KMS-11 (cell line): ENCODE data around the gene SSBP1.

Source experiments
- H2AFZ ChIP-seq: fragments of 200-600 bp; sonication (generic); 2 replicates; pipeline ENCODE4 v1.6.1; 2016; ENCODE audit warnings: antibody characterized with exemption, mixed run types, low read depth
- H3K27ac ChIP-seq: fragments of 200-600 bp; sonication (generic); 2 replicates; pipeline ENCODE4 v1.6.1; 2016; ENCODE audit warnings: mild to moderate bottlenecking, mixed run types
- H3K27me3 ChIP-seq: fragments of 200-600 bp; sonication (generic); 2 replicates; pipeline ENCODE4 v1.6.1; 2017; ENCODE audit warnings: mild to moderate bottlenecking, low read depth, mixed run types, moderate library complexity; ENCODE audit not compliant: insufficient read depth
- H3K36me3 ChIP-seq: fragments of 200-600 bp; sonication (generic); 2 replicates; pipeline ENCODE4 v1.6.1; 2017; ENCODE audit warnings: mild to moderate bottlenecking, mixed run types; ENCODE audit not compliant: insufficient read depth
- H3K4me1 ChIP-seq: fragments of 200-600 bp; sonication (generic); 2 replicates; pipeline ENCODE4 v1.6.1; 2016; ENCODE audit warnings: mild to moderate bottlenecking, low read depth, mixed run types; ENCODE audit not compliant: poor library complexity, severe bottlenecking
- H3K4me2 ChIP-seq: fragments of 200-600 bp; sonication (generic); 2 replicates; pipeline ENCODE4 v1.7.0; 2016; ENCODE audit warnings: mild to moderate bottlenecking, mixed run types
- H3K4me3 ChIP-seq: fragments of 200-600 bp; sonication (generic); IDR thresholded peaks from 2 replicates; pipeline ENCODE4 v1.6.1; 2017; ENCODE audit warnings: low read depth, low read length, mixed read lengths; ENCODE audit not compliant: insufficient read depth
- H3K79me2 ChIP-seq: fragments of 200-600 bp; sonication (generic); 2 replicates; pipeline ENCODE4 v1.6.1; 2016; ENCODE audit warnings: low read depth, mixed run types; ENCODE audit not compliant: insufficient read depth
- H3K9ac ChIP-seq: fragments of 200-600 bp; sonication (generic); 2 replicates; pipeline ENCODE4 v1.6.1; 2016; ENCODE audit warnings: mild to moderate bottlenecking, mixed run types
- H4K20me1 ChIP-seq: fragments of 200-600 bp; sonication (generic); 2 replicates; pipeline ENCODE4 v1.6.1; 2016; ENCODE audit warnings: mild to moderate bottlenecking, mixed run types; ENCODE audit not compliant: insufficient read depth
- TF ChIP-seq, protein P1 (sequence below): fragments of 200-600 bp; sonication (generic); conservative IDR thresholded peaks from 2 replicates; pipeline ENCODE4 v1.6.1; 2017; ENCODE audit warnings: low read depth, mild to moderate bottlenecking, antibody characterized with exemption, low read length, moderate library complexity, mixed read lengths

SSBP1 gene

DNA sequence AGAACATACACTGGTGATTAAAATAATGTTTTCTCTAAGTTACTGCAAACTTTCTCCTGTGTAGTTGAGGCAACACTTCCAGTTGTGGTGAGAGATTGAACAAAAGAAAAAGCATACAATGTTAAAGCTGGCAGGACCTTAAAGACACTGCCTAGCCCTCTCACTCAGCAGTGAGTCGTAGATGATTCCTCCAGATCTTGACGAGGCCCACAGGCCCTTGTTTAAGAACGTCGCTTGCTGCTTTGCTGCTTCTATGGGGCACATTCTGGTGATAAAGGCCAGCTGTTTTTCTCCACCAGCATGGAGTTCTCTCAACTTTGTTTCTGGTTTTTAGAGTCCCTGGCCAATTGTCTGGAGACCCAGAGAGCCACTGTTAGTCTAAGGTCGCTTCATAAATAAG lies 33.4 kb upstream of the SSBP1 start:
- no peak overlapping the region for H2AFZ ChIP-seq
- TF ChIP-seq, protein P1, sequence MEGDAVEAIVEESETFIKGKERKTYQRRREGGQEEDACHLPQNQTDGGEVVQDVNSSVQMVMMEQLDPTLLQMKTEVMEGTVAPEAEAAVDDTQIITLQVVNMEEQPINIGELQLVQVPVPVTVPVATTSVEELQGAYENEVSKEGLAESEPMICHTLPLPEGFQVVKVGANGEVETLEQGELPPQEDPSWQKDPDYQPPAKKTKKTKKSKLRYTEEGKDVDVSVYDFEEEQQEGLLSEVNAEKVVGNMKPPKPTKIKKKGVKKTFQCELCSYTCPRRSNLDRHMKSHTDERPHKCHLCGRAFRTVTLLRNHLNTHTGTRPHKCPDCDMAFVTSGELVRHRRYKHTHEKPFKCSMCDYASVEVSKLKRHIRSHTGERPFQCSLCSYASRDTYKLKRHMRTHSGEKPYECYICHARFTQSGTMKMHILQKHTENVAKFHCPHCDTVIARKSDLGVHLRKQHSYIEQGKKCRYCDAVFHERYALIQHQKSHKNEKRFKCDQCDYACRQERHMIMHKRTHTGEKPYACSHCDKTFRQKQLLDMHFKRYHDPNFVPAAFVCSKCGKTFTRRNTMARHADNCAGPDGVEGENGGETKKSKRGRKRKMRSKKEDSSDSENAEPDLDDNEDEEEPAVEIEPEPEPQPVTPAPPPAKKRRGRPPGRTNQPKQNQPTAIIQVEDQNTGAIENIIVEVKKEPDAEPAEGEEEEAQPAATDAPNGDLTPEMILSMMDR = no peak

DNA sequence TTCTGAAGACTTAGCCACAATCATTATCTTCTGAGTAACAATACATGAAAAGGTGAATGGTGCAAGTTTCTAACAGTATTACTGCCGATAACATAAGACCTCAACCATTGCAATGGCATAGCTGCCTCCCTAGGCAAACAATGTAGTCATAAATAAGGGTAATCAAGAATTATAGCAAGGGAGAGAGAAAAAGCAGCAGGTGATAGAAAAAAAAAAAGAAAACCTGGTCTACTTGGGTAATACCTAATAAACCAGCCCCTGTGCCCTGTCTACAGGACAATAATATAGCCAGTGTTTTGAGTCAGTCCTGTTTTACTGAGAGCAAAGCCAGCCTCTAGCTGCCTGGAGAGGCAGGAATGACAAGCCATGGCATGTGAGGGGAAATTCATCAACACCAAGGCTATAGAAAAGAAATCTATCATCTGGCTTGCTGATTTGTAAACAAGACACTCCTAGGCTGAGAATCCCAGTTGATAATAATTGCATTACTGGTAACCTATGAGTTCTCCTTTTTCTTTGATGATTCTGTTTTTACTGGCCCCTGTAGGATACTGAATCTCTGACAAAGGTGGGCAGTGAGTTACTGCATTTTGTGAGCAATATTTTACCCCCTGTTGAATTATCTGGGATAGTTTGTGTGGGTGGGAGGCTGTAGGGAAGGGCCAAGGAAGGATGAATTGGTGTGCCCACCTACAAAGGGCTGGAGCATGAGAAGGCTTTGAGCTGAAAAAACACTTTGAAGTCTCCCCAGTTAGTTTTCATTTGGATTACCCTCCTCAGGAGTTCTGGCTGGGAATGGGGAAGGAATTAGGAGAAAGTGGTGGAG lies 31.7 kb upstream of the SSBP1 start:
- no peaks in the 10 kb centered on the region for H3K27me3 ChIP-seq
- no peak overlapping the region for H2AFZ ChIP-seq
- no peak overlapping the region for H3K27ac ChIP-seq
- H3K9ac ChIP-seq = no peak overlapping the region
- no peaks in the 10 kb centered on the region for H4K20me1 ChIP-seq
- H3K36me3 ChIP-seq = no peaks in the 10 kb centered on the region
- H3K4me2 ChIP-seq = no peak overlapping the region
- H3K4me3 ChIP-seq = no peak overlapping the region
- TF ChIP-seq, protein P1 = no peak
- H3K79me2 ChIP-seq = no peaks in the 10 kb centered on the region
- peaks cover 8% of the 10 kb centered on the region for H3K4me1 ChIP-seq

More for the DNA sequence above, 33.4 kb upstream of the SSBP1 start:
- Histone ChIP-seq H3K4me2 (no peak overlapping the region), H4K20me1 (no peaks in the 10 kb centered on the region), H3K27ac (no peak overlapping the region), H3K79me2 (no peaks in the 10 kb centered on the region), H3K36me3 (no peaks in the 10 kb centered on the region), H3K4me3 (no peak overlapping the region), H3K27me3 (no peaks in the 10 kb centered on the region), H3K9ac (no peak overlapping the region), H3K4me1 (peaks cover 8% of the 10 kb centered on the region)

DNA sequence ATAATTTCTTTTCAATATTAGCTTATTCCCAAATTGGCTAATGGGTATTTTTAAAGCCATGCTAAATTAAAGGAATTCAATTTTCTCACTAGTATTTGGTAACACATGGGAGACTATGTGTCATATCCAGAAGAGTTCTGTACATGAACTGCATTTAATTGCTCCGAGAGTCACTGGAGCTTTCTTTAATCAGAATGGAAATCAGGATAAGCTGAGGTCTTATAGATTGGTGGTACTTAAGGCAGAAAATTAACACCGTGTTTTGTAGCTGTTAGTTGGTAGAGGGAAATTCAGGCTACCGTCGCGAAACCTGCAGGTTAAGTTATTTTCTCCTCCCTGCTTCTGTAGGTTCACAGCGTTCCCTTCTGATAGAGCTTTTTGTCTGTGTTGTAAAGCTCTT lies 29.8 kb upstream of the SSBP1 start, which contains the start of gene WEE2:
WEE2 (plus strand) TSS at position 3 of the 400 bp plus-strand sequence. CDS start 406 bp downstream, outside the sequence.
- no peak within 1 kb of the TSS for H3K4me2 ChIP-seq
- no peaks in the 10 kb centered on the region for H3K27me3 ChIP-seq
- no peaks in the 10 kb centered on the region for H3K36me3 ChIP-seq
- no peaks in the 10 kb centered on the region for H3K79me2 ChIP-seq
- TF ChIP-seq, protein P1 = no peak
- no peak within 1 kb of the TSS for H3K27ac ChIP-seq
- H3K9ac ChIP-seq = no peak within 1 kb of the TSS
- H2AFZ ChIP-seq = no peak within 1 kb of the TSS
- no peaks in the 10 kb centered on the region for H3K4me1 ChIP-seq
- no peaks in the 10 kb centered on the region for H4K20me1 ChIP-seq
- H3K4me3 ChIP-seq = no peak within 1 kb of the TSS

DNA sequence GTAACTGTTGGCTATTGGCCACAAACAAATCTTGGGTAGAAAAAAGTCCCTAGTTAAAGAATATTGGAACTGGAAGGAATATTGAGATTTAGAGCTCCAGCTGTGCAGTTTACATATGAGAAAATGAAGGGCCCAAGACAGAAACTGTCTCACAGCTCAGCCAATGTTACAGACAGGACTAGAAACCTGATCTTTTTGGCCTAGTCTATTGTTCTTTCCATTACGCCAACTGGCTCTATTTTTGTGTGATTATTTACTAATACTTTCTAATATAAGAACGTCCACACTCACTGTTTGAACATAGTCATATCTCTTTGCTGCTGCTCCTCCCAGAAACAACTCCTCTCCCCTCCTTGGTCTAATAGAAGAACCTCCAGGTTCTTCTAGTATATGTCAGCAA lies 28.8 kb upstream of the SSBP1 start:
- Histone ChIP-seq H2AFZ (no peak overlapping the region), H3K9ac (no peak overlapping the region), H3K4me3 (no peak overlapping the region), H4K20me1 (no peaks in the 10 kb centered on the region), H3K27me3 (no peaks in the 10 kb centered on the region), H3K27ac (no peak overlapping the region), H3K4me2 (no peak overlapping the region), H3K4me1 (no peaks in the 10 kb centered on the region), H3K36me3 (no peaks in the 10 kb centered on the region), H3K79me2 (no peaks in the 10 kb centered on the region)
- TF ChIP-seq, protein P1 = no peak
